Nucleus accumbens (tissue), 56 donors: ENCODE results near the gene ALG12.
"Not testable (repeated sequence)": the region's sequence is repeated elsewhere in the genome, so short reads cannot be mapped to it uniquely, and the experiment has no call there.

Experiments used
- DNase-seq, 56 donors: peaks; one replicate each; lab custom pipeline; 2025; lab: John Stamatoyannopoulos, UW

The ALG12 gene

GRCh38 chr22:49852898-49853894 lies 65.0 kb downstream of the ALG12 start, which contains the start of gene ZBED4:
Gene ZBED4 (plus strand): TSS chr22:49853844. CDS start chr22:49883663, 29,819 bp downstream.
- DNase-seq, result peak; percentile 53 to 97 (median 92)

- not testable (repeated sequence) for DNase-seq
These were observed 65.7 kb downstream of the ALG12 start for GRCh38 chr22:49852568-49852897.

- no peak for DNase-seq
These were observed 67.1 kb downstream of the ALG12 start for GRCh38 chr22:49850959-49851802.
